Measurements from ENCODE around the gene NCKAP5.

DNA sequence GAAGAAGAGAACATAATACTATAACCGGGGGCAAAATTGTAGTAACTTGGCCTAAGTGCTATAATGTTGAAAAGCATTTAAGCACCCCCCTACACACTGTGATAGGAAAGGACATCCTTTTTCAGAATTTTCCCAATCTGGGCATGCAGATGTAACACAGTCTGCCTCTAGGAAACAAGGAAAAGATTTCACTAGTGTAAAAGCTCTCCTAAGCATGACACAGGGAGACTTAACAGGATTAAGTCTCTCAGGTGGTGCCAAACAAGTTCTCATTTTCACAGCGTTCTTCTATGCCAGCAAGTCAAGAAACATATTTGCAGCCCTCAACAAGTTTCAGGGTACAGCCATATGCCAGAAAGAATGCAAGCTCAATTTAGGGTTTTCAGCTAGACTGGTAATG, 53.0 kb downstream of the NCKAP5 start:
- TF ChIP-seq, protein P1, sequence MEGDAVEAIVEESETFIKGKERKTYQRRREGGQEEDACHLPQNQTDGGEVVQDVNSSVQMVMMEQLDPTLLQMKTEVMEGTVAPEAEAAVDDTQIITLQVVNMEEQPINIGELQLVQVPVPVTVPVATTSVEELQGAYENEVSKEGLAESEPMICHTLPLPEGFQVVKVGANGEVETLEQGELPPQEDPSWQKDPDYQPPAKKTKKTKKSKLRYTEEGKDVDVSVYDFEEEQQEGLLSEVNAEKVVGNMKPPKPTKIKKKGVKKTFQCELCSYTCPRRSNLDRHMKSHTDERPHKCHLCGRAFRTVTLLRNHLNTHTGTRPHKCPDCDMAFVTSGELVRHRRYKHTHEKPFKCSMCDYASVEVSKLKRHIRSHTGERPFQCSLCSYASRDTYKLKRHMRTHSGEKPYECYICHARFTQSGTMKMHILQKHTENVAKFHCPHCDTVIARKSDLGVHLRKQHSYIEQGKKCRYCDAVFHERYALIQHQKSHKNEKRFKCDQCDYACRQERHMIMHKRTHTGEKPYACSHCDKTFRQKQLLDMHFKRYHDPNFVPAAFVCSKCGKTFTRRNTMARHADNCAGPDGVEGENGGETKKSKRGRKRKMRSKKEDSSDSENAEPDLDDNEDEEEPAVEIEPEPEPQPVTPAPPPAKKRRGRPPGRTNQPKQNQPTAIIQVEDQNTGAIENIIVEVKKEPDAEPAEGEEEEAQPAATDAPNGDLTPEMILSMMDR (IDR thresholded peaks at IDR 0.05; ENCODE audit: borderline replicate concordance, extremely low read depth, low read length, poor library complexity, severe bottlenecking) = no peak
- no peak for TF ChIP-seq EZH2 (IDR thresholded peaks at IDR 0.05; ENCODE audit: borderline replicate concordance, low read depth, low read length, severe bottlenecking)

All from DND-41 (cell line).